KMS-11 (cell line): ENCODE measurements around the gene NDST4.

Experiments used
- H2AFZ ChIP-seq: fragments of 200-600 bp; sonication (generic); 2 replicates; pipeline ENCODE4 v1.6.1; 2016; ENCODE audit warnings: antibody characterized with exemption, mixed run types, low read depth
- H3K27ac ChIP-seq: fragments of 200-600 bp; sonication (generic); 2 replicates; pipeline ENCODE4 v1.6.1; 2016; ENCODE audit warnings: mild to moderate bottlenecking, mixed run types
- H3K27me3 ChIP-seq: fragments of 200-600 bp; sonication (generic); 2 replicates; pipeline ENCODE4 v1.6.1; 2017; ENCODE audit warnings: mild to moderate bottlenecking, low read depth, mixed run types, moderate library complexity; ENCODE audit not compliant: insufficient read depth
- H3K36me3 ChIP-seq: fragments of 200-600 bp; sonication (generic); 2 replicates; pipeline ENCODE4 v1.6.1; 2017; ENCODE audit warnings: mild to moderate bottlenecking, mixed run types; ENCODE audit not compliant: insufficient read depth
- H3K4me1 ChIP-seq: fragments of 200-600 bp; sonication (generic); 2 replicates; pipeline ENCODE4 v1.6.1; 2016; ENCODE audit warnings: mild to moderate bottlenecking, low read depth, mixed run types; ENCODE audit not compliant: poor library complexity, severe bottlenecking
- H3K4me2 ChIP-seq: fragments of 200-600 bp; sonication (generic); 2 replicates; pipeline ENCODE4 v1.7.0; 2016; ENCODE audit warnings: mild to moderate bottlenecking, mixed run types
- H3K4me3 ChIP-seq: fragments of 200-600 bp; sonication (generic); IDR thresholded peaks from 2 replicates; pipeline ENCODE4 v1.6.1; 2017; ENCODE audit warnings: low read depth, low read length, mixed read lengths; ENCODE audit not compliant: insufficient read depth
- H3K79me2 ChIP-seq: fragments of 200-600 bp; sonication (generic); 2 replicates; pipeline ENCODE4 v1.6.1; 2016; ENCODE audit warnings: low read depth, mixed run types; ENCODE audit not compliant: insufficient read depth
- H3K9ac ChIP-seq: fragments of 200-600 bp; sonication (generic); 2 replicates; pipeline ENCODE4 v1.6.1; 2016; ENCODE audit warnings: mild to moderate bottlenecking, mixed run types
- H4K20me1 ChIP-seq: fragments of 200-600 bp; sonication (generic); 2 replicates; pipeline ENCODE4 v1.6.1; 2016; ENCODE audit warnings: mild to moderate bottlenecking, mixed run types; ENCODE audit not compliant: insufficient read depth
- TF ChIP-seq, protein P1 (sequence below): fragments of 200-600 bp; sonication (generic); conservative IDR thresholded peaks from 2 replicates; pipeline ENCODE4 v1.6.1; 2017; ENCODE audit warnings: low read depth, mild to moderate bottlenecking, antibody characterized with exemption, low read length, moderate library complexity, mixed read lengths

The NDST4 gene

DNA sequence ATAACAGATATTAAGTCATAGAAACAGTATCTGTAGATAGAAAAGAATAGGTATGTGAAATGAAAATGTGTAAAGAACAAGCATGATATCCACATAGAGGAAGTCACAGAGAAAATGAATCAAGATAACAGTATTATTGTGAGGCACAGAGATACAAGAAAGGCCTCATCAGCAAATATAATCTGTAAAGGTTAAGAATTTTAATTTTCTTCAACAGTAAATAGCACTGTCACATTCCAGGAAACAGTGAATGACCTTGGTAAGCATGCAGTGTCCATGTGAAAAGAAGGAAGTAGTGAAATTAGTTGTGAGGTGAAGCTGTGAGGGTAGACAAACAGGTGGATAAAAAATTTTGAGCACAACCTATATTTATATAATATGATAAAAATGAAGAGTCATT lies 39.5 kb upstream of the NDST4 start:
- Histone ChIP-seq H2AFZ (0 out of 2 replicates have a peak overlapping the region, but pooled peaks have one; percentile 9), H4K20me1 (no peaks in the 10 kb centered on the region), H3K4me2 (no peak overlapping the region), H3K36me3 (no peaks in the 10 kb centered on the region), H3K9ac (no peak overlapping the region), H3K4me1 (peaks cover 15% of the 10 kb centered on the region), H3K27me3 (no peaks in the 10 kb centered on the region), H3K27ac (no peak overlapping the region), H3K79me2 (no peaks in the 10 kb centered on the region), H3K4me3 (no peak overlapping the region)
- TF ChIP-seq, protein P1, sequence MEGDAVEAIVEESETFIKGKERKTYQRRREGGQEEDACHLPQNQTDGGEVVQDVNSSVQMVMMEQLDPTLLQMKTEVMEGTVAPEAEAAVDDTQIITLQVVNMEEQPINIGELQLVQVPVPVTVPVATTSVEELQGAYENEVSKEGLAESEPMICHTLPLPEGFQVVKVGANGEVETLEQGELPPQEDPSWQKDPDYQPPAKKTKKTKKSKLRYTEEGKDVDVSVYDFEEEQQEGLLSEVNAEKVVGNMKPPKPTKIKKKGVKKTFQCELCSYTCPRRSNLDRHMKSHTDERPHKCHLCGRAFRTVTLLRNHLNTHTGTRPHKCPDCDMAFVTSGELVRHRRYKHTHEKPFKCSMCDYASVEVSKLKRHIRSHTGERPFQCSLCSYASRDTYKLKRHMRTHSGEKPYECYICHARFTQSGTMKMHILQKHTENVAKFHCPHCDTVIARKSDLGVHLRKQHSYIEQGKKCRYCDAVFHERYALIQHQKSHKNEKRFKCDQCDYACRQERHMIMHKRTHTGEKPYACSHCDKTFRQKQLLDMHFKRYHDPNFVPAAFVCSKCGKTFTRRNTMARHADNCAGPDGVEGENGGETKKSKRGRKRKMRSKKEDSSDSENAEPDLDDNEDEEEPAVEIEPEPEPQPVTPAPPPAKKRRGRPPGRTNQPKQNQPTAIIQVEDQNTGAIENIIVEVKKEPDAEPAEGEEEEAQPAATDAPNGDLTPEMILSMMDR = no peak

GRCh38 chr4:115152081-115152480 lies 38.7 kb upstream of the NDST4 start:
- H3K27me3 ChIP-seq = no peaks in the 10 kb centered on the region
- H3K4me3 ChIP-seq = no peak overlapping the region
- no peaks in the 10 kb centered on the region for H4K20me1 ChIP-seq
- H3K36me3 ChIP-seq = no peaks in the 10 kb centered on the region
- H3K9ac ChIP-seq = no peak overlapping the region
- TF ChIP-seq, protein P1 = no peak
- H3K4me2 ChIP-seq = peak overlapping the region; percentile 42
- 0 out of 2 replicates have a peak overlapping the region, but pooled peaks have one; percentile 9 for H2AFZ ChIP-seq
- H3K27ac ChIP-seq = no peak overlapping the region
- peaks cover 15% of the 10 kb centered on the region for H3K4me1 ChIP-seq
- H3K79me2 ChIP-seq = no peaks in the 10 kb centered on the region

- Histone ChIP-seq H3K79me2 (no peaks in the 10 kb centered on the region), H3K36me3 (no peaks in the 10 kb centered on the region), H3K27ac (no peak overlapping the region), H2AFZ (no peak overlapping the region), H3K4me2 (no peak overlapping the region), H3K27me3 (no peaks in the 10 kb centered on the region), H4K20me1 (no peaks in the 10 kb centered on the region), H3K9ac (no peak overlapping the region), H3K4me3 (no peak overlapping the region), H3K4me1 (peaks cover 15% of the 10 kb centered on the region)
- TF ChIP-seq, protein P1 = no peak
These were observed 35.7 kb upstream of the NDST4 start for GRCh38 chr4:115149106-115149505.

GRCh38 chr4:115145393-115146160 lies 32.2 kb upstream of the NDST4 start:
- H3K4me1 ChIP-seq = no peaks in the 10 kb centered on the region
- H4K20me1 ChIP-seq = no peaks in the 10 kb centered on the region
- H3K27ac ChIP-seq = no peak overlapping the region
- no peaks in the 10 kb centered on the region for H3K36me3 ChIP-seq
- no peaks in the 10 kb centered on the region for H3K27me3 ChIP-seq
- H3K9ac ChIP-seq = no peak overlapping the region
- H3K79me2 ChIP-seq = no peaks in the 10 kb centered on the region
- no peak overlapping the region for H3K4me3 ChIP-seq
- no peak overlapping the region for H3K4me2 ChIP-seq
- no peak overlapping the region for H2AFZ ChIP-seq
- TF ChIP-seq, protein P1 = no peak
